Measurements from ENCODE around the gene IQSEC3.

DNA sequence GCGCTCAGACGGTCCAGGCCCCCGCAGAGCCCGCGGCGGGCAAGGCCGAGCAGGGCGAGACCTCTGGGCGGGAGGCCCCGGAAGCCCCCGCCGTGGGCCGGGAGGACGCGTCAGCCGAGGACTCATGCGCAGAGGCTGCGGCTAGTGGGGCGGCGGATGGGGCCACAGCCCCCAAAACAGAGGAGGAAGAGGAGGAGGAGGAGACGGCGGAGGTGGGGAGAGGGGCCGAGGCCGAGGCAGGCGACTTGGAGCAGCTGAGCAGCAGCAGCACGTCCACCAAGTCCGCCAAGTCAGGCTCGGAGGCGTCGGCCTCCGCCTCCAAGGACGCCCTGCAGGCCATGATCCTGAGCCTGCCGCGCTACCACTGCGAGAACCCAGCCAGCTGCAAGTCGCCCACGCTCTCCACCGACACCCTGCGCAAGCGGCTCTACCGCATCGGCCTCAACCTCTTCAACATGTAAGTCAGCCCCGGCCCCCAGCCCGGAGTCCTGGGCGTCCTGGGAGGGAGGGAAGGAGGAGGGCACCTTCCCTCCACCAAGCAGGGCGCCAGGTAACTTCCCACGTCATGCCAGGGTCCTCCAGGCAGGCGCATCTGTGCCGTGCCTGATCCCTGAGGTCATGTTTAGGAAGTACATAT is 72.4 kb downstream of the IQSEC3 start:
- TF ChIP-seq, protein P1, sequence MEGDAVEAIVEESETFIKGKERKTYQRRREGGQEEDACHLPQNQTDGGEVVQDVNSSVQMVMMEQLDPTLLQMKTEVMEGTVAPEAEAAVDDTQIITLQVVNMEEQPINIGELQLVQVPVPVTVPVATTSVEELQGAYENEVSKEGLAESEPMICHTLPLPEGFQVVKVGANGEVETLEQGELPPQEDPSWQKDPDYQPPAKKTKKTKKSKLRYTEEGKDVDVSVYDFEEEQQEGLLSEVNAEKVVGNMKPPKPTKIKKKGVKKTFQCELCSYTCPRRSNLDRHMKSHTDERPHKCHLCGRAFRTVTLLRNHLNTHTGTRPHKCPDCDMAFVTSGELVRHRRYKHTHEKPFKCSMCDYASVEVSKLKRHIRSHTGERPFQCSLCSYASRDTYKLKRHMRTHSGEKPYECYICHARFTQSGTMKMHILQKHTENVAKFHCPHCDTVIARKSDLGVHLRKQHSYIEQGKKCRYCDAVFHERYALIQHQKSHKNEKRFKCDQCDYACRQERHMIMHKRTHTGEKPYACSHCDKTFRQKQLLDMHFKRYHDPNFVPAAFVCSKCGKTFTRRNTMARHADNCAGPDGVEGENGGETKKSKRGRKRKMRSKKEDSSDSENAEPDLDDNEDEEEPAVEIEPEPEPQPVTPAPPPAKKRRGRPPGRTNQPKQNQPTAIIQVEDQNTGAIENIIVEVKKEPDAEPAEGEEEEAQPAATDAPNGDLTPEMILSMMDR (IDR thresholded peaks at IDR 0.05; ENCODE audit: borderline replicate concordance, extremely low read depth, low read length, poor library complexity, severe bottlenecking): no peak
- no peak for TF ChIP-seq EZH2 (IDR thresholded peaks at IDR 0.05; ENCODE audit: borderline replicate concordance, low read depth, low read length, severe bottlenecking)

Data from DND-41 (cell line).